Kidney (tissue), 14 donors: ENCODE results near the gene ATP4A. TPM values are rescaled to one million over a fixed set of nuclear protein-coding genes. Genes with fewer than 3 reads are reported as not detected.
"Not testable (repeated sequence)": the region's sequence is repeated elsewhere in the genome, so short reads cannot be mapped to it uniquely, and the experiment has no call there.

Experiments used
- DNase-seq, 5 donors: peaks; one replicate each; pipeline ENCODE4 v3.0.0-alpha.2; 2013 to 2020
- FAIRE-seq: peaks from 2 replicates; lab custom pipeline; 2012; peaks lifted over from hg19 to GRCh38; lab: Jason Lieb, UNC
- H3K27ac ChIP-seq, 2 donors: one replicate each; pipeline ENCODE4 v1.7.0; 2013; ENCODE audit warnings: low read depth in 2 of 2, low read length in 2 of 2, inconsistent platforms in 1 of 2
- H3K27me3 ChIP-seq: one replicate; pipeline ENCODE4 v1.7.1; 2013; ENCODE audit warnings: low read length, inconsistent platforms; ENCODE audit not compliant: control insufficient read depth, insufficient read depth
- H3K36me3 ChIP-seq, 3 donors: one replicate each; pipeline versions ENCODE4 v1.7.0 to v1.7.1; 2013; ENCODE audit warnings: low read length in 3 of 3, control low read depth in 1 of 3, inconsistent platforms in 1 of 3; ENCODE audit not compliant: insufficient read depth in 3 of 3, control insufficient read depth in 2 of 3
- H3K4me1 ChIP-seq, 3 donors: one replicate each; pipeline versions ENCODE4 v1.7.0 to v1.7.1; 2013; ENCODE audit warnings: low read length in 3 of 3, inconsistent platforms in 1 of 3, low read depth in 1 of 3; ENCODE audit not compliant: control insufficient read depth in 2 of 3, insufficient read depth in 2 of 3
- H3K4me3 ChIP-seq, 3 donors: one replicate each; pipeline versions ENCODE4 v1.7.0 to v1.8.1; 2013; ENCODE audit warnings: low read length in 3 of 3, control low read depth in 1 of 3, inconsistent platforms in 1 of 3
- H3K9ac ChIP-seq, 3 donors: one replicate each; pipeline versions ENCODE4 v1.7.0 to v1.7.1; 2013; ENCODE audit warnings: low read length in 3 of 3, control low read depth in 1 of 3, inconsistent platforms in 1 of 3
- H3K9me3 ChIP-seq, 3 donors: one replicate each; pipeline versions ENCODE4 v1.7.0 to v1.7.1; 2013; ENCODE audit warnings: low read length in 3 of 3, control low read depth in 1 of 3, inconsistent platforms in 1 of 3; ENCODE audit not compliant: control insufficient read depth in 2 of 3, insufficient read depth in 1 of 3
- CTCF ChIP-seq: IDR thresholded peaks from 3 replicates; pipeline ENCODE4 v1.5.1; 2012; ENCODE audit warnings: mild to moderate bottlenecking, moderate library complexity, borderline replicate concordance; ENCODE audit not compliant: insufficient read depth; ENCODE audit errors: extremely low read depth
- intact Hi-C: fragments of 100-400 bp; cut with DNase I; formaldehyde crosslinking; loops from one replicate; pipeline ENCODE4 v1.11.1; 2022
- polyA plus RNA-seq: library from polyadenylated mRNA; stranded (reverse); fragments of 350-450 nt; fragmentation: Illumina TruSeq; extraction: RNeasy Lipid Tissue Mini Kit (QIAGEN cat#74804); gene quantifications from one replicate; pipeline ENCODE4 v1.2.3, GENCODE V29; 2014; ENCODE audit warnings: low read depth, low replicate concordance; ENCODE audit not compliant: insufficient read depth
- total RNA-seq: library from RNA; stranded (reverse); fragmentation: NEBNext Ultra II Directional; extraction: Animal tissue kit (Norgen Biotek cat#: 25700); gene quantifications from one replicate; pipeline ENCODE4 v1.2.1, GENCODE V29; 2021
- donor health status: control.
- donor health status: control.
- donor health status: control.
- donor health status: control.
- donor health status: control.
- donor health status: DM: yes; HTN: yes; CAD: no.
- donor health status: Normal renal cell carcinoma (clear cell type).

The ATP4A gene
- total and polyA plus RNA-seq, 2 donors from 2014 or later = not detected

- H3K9ac ChIP-seq = no peak overlapping the region
- no peak for FAIRE-seq
- intact Hi-C loops = no loop called here
Measured at GRCh38 chr19:35609851-35610353, 46.4 kb upstream of the ATP4A start.

GRCh38 chr19:35608251-35608650 lies 44.8 kb upstream of the ATP4A start:
- no peak for TF ChIP-seq CTCF
- no peak overlapping the region for H3K27ac ChIP-seq
- no peaks in the 10 kb centered on the region for H3K9me3 ChIP-seq
- no peaks in the 10 kb centered on the region for H3K27me3 ChIP-seq
- FAIRE-seq (no peak), DNase-seq (no peak)
- intact Hi-C loops = no loop called here
- no peaks in the 10 kb centered on the region for H3K36me3 ChIP-seq
- no peak overlapping the region for H3K9ac ChIP-seq
- peaks cover 0 to 11% (median 9%) of the 10 kb centered on the region in 3 donors for H3K4me1 ChIP-seq
- no peak overlapping the region for H3K4me3 ChIP-seq

More at GRCh38 chr19:35609851-35610353, 46.4 kb upstream of the ATP4A start:
- H3K27me3 ChIP-seq = no peaks in the 10 kb centered on the region
- H3K4me1 ChIP-seq = peaks cover 0 to 12% (median 10%) of the 10 kb centered on the region in 3 donors
- TF ChIP-seq CTCF = no peak
- no peak overlapping the region for H3K27ac ChIP-seq
- H3K9me3 ChIP-seq = no peaks in the 10 kb centered on the region
- DNase-seq = no peak
- H3K36me3 ChIP-seq = no peaks in the 10 kb centered on the region
- no peak overlapping the region for H3K4me3 ChIP-seq

- H3K9ac ChIP-seq = no peak overlapping the region
- H3K36me3 ChIP-seq = no peaks in the 10 kb centered on the region
- DNase-seq = no peak
- no peak overlapping the region for H3K27ac ChIP-seq
- H3K27me3 ChIP-seq = no peaks in the 10 kb centered on the region
- no peak for TF ChIP-seq CTCF
- no peak overlapping the region for H3K4me3 ChIP-seq
- peaks cover 0 to 5% (median 4%) of the 10 kb centered on the region in 3 donors for H3K4me1 ChIP-seq
- intact Hi-C loops = no loop called here
- FAIRE-seq = no peak
- H3K9me3 ChIP-seq = no peaks in the 10 kb centered on the region
Measured at GRCh38 chr19:35607661-35608060, 44.2 kb upstream of the ATP4A start.

GRCh38 chr19:35607170-35607569 lies 43.7 kb upstream of the ATP4A start:
- intact Hi-C loops, H3K27me3 ChIP-seq, FAIRE-seq: not testable (repeated sequence)

GRCh38 chr19:35604436-35604835 lies 41.0 kb upstream of the ATP4A start:
- H3K4me1 ChIP-seq, FAIRE-seq, H3K27me3 ChIP-seq, H3K27ac ChIP-seq, H3K9ac ChIP-seq, intact Hi-C loops, H3K4me3 ChIP-seq, H3K36me3 ChIP-seq, DNase-seq, H3K9me3 ChIP-seq: not testable (repeated sequence)

More at GRCh38 chr19:35607170-35607569, 43.7 kb upstream of the ATP4A start:
- not testable (repeated sequence) for H3K9ac ChIP-seq, H3K36me3 ChIP-seq, H3K4me1 ChIP-seq, H3K4me3 ChIP-seq, H3K9me3 ChIP-seq, DNase-seq, H3K27ac ChIP-seq
